C4-2B (cell line): ENCODE measurements around the gene SHB.

Source experiments
- H3K27ac ChIP-seq: fragments of 450-650 bp; 2 replicates; pipeline ENCODE4 v1.5.1; 2017
- CTCF ChIP-seq: fragments of 450-650 bp; conservative IDR thresholded peaks from 2 replicates; pipeline ENCODE4 v1.5.1; 2017; ENCODE audit warnings: mild to moderate bottlenecking
- ZFX ChIP-seq: fragments of 450-650 bp; IDR thresholded peaks from 2 replicates; pipeline ENCODE4 v1.6.1; 2017

Gene SHB

DNA sequence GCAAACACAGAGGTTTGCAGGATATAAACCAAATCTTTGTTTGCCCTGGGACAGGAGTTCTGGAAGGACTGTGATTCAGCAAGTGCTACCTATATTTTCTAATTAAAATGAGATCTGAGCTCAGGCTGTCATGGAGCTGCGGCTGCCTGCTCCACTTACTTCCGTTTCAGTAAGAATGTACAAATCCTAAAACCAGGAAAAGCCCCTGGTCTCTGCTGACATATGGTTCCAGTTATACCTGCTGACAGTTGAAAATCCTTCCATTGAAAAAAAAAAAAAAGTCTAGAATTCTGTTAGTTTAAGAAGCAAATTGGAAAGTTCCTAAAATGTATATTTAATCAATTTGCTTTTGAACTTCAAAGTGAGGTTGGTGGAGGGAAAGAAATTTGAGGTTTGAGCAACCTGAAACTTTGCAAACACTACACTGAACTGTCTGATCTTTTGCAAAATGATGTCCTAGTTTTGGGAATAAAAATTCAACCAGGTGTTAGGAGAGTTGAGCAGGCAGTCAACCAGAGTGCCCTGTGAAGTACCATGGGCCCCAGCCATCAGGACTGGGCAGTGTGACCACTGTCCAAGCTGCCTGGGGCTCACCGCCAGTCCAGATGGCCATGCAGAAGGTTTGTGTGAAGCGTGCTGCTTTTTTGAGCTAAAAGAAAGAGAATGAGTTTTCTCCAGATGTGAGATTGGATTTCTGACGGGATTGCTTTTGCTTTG lies 50.6 kb downstream of the SHB start:
- peak overlapping the region; percentile 91 for H3K27ac ChIP-seq
- no peak for TF ChIP-seq CTCF
- no peak for TF ChIP-seq ZFX

GRCh38 chr9:38017885-38018186 lies 51.2 kb downstream of the SHB start:
- H3K27ac ChIP-seq, result peak overlapping the region; percentile 91
- no peak for TF ChIP-seq ZFX
- TF ChIP-seq CTCF, result no peak

DNA sequence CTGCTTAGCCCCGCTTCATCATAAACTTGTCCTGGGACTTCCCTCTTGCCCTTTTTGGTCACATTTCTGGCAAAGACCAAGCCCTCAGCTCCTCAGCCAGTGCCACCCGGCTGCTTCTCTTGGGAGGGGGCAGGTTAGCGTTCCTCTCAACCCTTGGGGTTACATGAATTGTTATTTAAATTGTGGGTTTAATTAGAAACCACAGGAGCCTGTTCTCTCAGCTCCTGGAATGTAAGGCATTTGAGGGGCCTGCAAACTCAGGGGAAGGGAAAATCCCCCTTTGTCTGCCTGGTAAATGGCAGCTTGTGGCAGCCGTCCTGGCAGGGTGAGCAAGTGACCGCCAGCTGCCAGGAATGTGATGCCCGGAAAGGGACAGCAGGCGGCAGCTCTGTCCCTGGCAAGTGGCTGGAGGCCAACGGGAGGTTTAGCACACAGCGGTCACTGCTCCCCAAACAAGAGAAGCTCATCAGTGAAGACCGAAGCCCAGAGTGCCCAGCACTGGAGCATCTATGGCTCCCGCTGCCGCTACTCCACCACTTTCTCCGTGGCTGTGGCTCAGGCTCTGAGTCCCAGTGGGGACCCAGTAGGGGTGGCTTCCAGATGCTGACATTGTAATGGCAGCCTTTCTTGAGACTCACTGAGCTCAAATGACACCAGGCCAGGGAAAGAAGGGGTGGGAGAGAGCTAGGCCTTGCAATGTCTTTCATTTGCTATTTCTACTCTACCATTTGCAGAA lies 51.7 kb downstream of the SHB start:
- peak overlapping the region; percentile 91 for H3K27ac ChIP-seq
- TF ChIP-seq ZFX, result no peak
- TF ChIP-seq CTCF, result no peak

- TF ChIP-seq ZFX (no peak), CTCF (no peak)
- H3K27ac ChIP-seq, result 0 out of 2 replicates have a peak overlapping the region, but pooled peaks have one; percentile 91
Measured at GRCh38 chr9:38016375-38017135, 52.5 kb downstream of the SHB start.

- H3K27ac ChIP-seq, result no peak overlapping the region
- TF ChIP-seq CTCF (no peak), ZFX (no peak)
Measured at GRCh38 chr9:38015906-38016305, 53.1 kb downstream of the SHB start.

DNA sequence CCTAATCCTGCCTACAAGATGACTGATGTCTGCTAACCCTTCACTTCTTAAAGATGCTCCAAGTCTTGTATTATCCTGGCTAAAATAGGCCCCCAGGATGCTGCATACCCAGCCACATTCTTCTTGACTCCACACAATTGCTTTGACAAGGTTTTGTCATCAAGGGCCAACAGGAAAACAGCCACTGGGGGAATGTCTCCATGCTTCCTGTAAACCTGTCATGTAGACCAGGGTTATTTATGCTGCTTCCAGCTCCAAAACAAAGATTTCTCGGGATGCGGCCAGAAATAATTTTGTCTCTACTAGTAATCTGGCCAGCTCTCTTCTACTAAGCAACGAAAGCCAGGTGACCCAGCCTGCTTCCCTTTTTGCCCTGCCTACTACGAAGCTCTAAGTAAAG lies 53.8 kb downstream of the SHB start:
- no peak overlapping the region for H3K27ac ChIP-seq
- TF ChIP-seq ZFX, result no peak
- TF ChIP-seq CTCF, result no peak
